SK-N-SH (cell line): ENCODE data around the gene SLC35A2.
"Not testable (repeated sequence)": the region's sequence is repeated elsewhere in the genome, so short reads cannot be mapped to it uniquely, and the experiment has no call there.

ENCODE experiments used
- FOXJ3 ChIP-seq: sonication (generic); formaldehyde crosslinking; IDR thresholded peaks from 2 replicates; pipeline ENCODE4 v1.5.1; 2020; ENCODE audit warnings: mild to moderate bottlenecking, missing genetic modification reagents
- JUND ChIP-seq: IDR thresholded peaks from 2 replicates; pipeline ENCODE4 v1.4.0; 2012
- MXI1 ChIP-seq: IDR thresholded peaks from 2 replicates; pipeline ENCODE4 v1.6.1; 2012; ENCODE audit warnings: mild to moderate bottlenecking, low read depth, low read length, improper control_type of control experiment
- NFIC ChIP-seq: IDR thresholded peaks from 2 replicates; pipeline ENCODE4 v1.4.0; 2012; ENCODE audit warnings: borderline replicate concordance
- POLR2AphosphoS5 ChIP-seq: IDR thresholded peaks from 2 replicates; pipeline ENCODE4 v1.6.1; 2012; ENCODE audit warnings: low read depth, low read length
- REST ChIP-seq: IDR thresholded peaks from 2 replicates; pipeline ENCODE4 v1.6.1; 2012; ENCODE audit warnings: mild to moderate bottlenecking, low read depth, low read length, moderate library complexity
- TEAD4 ChIP-seq: IDR thresholded peaks from 2 replicates; pipeline ENCODE4 v1.4.0; 2012; ENCODE audit warnings: mild to moderate bottlenecking, borderline replicate concordance; ENCODE audit not compliant: insufficient read depth
- TF ChIP-seq, protein P1 (sequence below): fragments of 200-600 bp; sonication (generic); IDR thresholded peaks from 2 replicates; pipeline ENCODE4 v1.6.1; 2017; ENCODE audit warnings: antibody characterized with exemption, mild to moderate bottlenecking, moderate library complexity
- TF ChIP-seq, protein P2 (sequence below): IDR thresholded peaks from 2 replicates; pipeline ENCODE4; 2012

- TF ChIP-seq, protein P1, sequence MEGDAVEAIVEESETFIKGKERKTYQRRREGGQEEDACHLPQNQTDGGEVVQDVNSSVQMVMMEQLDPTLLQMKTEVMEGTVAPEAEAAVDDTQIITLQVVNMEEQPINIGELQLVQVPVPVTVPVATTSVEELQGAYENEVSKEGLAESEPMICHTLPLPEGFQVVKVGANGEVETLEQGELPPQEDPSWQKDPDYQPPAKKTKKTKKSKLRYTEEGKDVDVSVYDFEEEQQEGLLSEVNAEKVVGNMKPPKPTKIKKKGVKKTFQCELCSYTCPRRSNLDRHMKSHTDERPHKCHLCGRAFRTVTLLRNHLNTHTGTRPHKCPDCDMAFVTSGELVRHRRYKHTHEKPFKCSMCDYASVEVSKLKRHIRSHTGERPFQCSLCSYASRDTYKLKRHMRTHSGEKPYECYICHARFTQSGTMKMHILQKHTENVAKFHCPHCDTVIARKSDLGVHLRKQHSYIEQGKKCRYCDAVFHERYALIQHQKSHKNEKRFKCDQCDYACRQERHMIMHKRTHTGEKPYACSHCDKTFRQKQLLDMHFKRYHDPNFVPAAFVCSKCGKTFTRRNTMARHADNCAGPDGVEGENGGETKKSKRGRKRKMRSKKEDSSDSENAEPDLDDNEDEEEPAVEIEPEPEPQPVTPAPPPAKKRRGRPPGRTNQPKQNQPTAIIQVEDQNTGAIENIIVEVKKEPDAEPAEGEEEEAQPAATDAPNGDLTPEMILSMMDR, result not testable (repeated sequence)
- TF ChIP-seq POLR2AphosphoS5; MXI1; REST; TEAD4; NFIC; FOXJ3 (CRISPR knock-in tag); JUND: not testable (repeated sequence)
- TF ChIP-seq, protein P2, sequence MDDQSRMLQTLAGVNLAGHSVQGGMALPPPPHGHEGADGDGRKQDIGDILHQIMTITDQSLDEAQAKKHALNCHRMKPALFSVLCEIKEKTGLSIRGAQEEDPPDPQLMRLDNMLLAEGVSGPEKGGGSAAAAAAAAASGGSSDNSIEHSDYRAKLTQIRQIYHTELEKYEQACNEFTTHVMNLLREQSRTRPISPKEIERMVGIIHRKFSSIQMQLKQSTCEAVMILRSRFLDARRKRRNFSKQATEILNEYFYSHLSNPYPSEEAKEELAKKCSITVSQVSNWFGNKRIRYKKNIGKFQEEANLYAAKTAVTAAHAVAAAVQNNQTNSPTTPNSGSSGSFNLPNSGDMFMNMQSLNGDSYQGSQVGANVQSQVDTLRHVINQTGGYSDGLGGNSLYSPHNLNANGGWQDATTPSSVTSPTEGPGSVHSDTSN, result not testable (repeated sequence)
Measured at GRCh38 chrX:48876944-48877343, 34.5 kb downstream of the SLC35A2 start.
